ENCODE data around the gene NTF4. TPM values are rescaled to one million over a fixed set of nuclear protein-coding genes. Genes with fewer than 3 reads are reported as not detected.

The NTF4 gene, protein sequence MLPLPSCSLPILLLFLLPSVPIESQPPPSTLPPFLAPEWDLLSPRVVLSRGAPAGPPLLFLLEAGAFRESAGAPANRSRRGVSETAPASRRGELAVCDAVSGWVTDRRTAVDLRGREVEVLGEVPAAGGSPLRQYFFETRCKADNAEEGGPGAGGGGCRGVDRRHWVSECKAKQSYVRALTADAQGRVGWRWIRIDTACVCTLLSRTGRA
- polyA plus RNA-seq (2012; ENCODE audit: insufficient read depth, insufficient read length) = 1.8 TPM

DNA sequence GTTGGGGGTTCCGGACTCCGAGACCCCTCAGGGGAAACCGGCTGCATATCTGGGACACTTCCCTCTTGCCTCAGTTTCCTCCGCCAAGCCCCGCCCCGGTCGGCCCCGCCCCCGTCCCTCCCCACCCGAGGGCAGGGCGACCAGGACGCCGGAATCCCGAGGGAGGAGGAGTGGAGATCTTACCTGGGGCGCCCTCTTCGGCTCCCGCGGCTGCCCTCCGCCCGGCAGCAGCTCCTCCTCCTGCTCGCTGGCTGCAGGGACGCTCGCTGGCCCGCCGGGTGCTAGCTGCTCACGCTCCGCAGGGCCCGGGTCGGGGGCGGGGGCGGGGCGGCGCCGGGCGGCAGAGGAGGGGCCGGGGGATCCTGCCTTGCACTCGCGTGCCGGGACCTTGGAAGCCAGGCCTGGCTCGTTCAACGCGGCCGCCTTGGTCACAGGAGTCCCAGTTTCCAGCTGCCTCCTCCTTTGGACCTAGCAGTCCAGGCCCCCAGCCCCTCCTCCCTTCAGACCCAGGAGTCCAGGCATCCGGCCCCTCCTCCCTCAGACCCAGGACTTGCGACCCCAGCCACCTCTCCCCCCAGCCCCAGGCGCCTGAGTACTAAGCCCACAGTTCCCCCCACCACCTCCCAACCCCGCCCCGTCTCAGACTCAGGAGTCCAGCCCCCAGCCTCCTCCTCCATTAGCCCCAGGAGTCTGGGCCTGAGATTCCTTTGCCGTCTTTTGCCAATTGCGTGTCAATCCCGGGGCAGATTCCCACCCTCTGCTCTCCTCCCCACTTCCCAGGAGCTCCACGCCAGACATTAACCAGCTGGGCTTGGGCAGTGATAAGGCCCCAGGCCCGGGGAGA lies at the start of gene NTF4:
NTF4 (minus strand) TSS at position 51 of the 844 bp plus-strand sequence. CDS start 2,821 bp downstream, outside the sequence.
- H3K4me3 ChIP-seq (ENCODE audit: low read length) = no peak within 1 kb of the TSS
- DNase-seq (ENCODE audit: low read depth, low spot score) = no peak

DNA sequence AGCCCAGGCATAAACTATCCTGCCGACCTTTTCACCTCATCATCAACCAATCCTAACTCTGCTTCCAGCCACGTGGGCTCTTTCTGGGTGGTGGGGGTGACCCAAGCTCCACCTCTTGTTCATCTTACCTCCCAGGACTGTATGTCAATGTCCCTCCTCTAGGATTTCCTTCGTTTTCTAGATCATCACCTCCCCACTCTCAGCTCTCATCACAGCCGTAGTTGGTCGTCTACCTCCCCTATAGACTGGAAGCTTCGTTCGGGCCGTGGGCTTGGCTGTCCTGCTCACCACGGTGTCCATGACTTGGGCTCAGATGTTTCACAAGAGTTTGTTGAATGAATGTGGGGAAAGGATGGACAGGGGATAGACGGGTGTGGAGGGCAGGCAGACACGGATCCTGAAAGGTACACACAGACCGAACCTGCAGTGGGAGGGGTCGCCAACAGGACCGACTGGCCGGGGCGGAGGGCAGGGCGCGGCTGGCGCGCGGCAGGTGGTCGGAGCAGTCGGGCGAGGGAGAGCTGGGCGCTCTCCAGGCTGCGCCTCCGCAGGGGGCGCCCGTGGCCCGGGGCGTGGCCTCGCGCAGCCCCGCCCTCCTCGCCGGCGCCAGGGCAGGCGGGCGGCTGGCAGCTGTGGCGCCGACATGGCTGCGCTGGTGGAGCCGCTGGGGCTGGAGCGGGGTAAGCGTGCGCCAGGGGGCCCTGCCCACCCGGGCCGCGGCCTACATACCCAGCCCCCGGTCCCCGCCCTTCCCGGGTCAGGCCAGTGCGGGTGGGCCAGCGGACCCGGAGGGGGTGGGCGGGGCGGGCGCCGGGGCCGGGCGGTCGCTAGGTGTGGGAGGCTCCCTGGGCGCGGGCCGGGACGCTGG lies 49.4 kb upstream of the NTF4 start, which contains the start of gene LIN7B:
LIN7B (plus strand) TSS at position 609 of the 868 bp plus-strand sequence; CDS start at position 644, 35 bp downstream.
- DNase-seq (ENCODE audit: low read depth, low spot score) = peak; percentile 50
- H3K4me3 ChIP-seq (ENCODE audit: low read length) = peak within 1 kb of the TSS; percentile 65

DNA sequence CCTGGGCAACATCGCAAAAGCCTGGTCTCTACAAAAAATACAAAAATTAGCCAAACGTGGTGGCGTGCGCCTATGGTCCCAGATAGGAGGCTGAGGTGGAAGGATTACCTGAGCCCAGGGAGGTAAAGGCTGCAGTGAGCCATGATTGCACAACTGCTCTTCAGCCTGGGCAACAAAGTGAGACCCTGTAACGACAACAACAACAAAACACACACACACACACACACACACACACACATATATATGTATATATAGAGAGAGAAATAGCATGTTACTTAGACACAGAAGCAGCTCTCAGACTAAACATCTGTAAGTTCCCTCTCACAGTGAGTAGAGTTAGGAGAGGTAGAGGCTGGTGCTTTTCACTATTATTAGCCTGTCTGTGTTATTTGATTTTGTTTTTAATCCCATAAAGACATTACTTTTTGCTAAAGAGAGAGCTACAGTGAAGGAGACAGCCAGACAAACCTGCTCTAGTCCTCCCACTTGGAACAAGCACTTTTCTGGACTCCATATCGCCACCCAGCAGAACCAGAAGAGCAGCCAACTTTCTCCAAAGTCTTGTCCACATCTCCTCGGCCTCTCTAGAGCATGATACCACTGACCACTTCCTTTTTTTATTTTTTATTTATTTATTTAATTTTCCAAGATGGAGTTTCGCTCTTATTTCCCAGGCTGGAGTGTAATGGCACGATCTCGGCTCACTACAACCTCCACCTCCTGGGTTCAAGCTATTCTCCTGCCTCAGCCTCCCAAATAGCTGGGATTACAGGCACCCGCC lies 46.8 kb upstream of the NTF4 start:
- no peak overlapping the region for H3K4me3 ChIP-seq (ENCODE audit: low read length)
- DNase-seq (ENCODE audit: low read depth, low spot score) = no peak

DNA sequence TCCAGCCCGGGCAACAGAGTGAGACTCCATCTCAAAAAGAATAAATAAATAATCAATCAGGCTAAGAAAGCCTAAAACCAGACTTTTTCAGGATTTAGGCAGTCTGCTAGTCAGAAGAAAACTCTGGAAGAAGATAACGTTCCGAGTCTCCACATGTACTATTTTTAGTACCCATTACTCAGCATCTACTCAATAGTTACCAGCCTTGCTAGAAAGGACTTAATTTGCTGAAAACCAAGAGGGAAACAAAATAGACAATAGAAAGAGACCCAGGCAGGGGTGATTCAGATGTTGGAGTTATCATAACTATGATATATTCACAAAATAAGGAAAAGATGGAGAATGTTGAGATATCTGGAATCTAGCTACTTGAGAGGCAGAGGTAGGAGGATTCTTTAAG lies 45.9 kb upstream of the NTF4 start:
- no peak for DNase-seq (ENCODE audit: low read depth, low spot score)
- no peak overlapping the region for H3K4me3 ChIP-seq (ENCODE audit: low read length)

DNA sequence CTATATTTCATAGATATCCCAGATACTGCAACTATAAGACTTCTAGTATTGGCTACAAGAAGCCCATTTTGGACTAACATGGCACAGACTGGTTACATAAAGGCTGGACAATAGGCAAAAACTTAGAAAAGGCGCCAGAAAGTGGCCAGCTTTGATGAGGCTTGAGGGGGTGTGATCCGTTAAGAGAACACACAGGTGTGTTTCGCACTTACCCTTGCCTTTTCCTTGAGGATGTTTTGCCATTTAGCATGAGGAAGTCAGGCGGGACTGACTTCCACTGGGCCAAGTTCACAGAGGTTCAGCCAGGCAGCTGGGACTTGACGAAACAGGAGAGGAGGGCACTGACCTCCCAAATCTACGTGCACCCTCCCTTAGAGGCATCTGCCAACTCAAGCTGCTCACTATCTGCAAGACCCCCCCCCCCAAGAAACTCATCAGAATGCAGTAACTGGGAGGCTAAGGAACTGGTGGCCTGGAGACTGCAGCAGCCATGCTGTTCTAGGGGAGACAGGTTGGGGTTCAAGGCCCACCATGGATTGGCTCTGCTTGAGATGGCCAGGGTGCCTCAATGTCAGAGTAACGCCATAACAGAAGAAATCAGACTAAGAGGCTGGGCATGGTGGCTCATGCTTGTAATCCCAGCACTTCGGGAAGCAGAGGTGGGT lies 45.1 kb upstream of the NTF4 start:
- DNase-seq (ENCODE audit: low read depth, low spot score) = no peak
- no peak overlapping the region for H3K4me3 ChIP-seq (ENCODE audit: low read length)

DNA sequence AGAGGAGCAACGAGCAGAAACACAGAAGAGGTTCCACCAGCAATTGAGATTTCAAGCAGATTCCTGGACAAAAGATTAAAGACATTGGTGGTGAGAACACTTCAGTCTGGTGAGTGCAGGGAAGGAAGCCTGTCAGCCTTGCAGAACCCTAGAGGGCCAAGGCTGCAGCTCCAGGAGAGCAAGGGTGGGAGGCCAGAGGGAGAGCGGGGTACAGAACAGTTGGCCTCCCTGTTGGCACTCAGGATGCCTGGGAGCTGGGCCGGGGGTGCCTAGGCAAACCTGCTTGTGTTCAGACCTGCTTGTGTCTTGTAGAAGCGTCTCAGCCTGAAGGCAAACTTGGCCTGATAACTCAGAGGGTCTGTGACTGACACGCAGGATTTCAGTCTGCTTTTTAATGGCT lies 44.4 kb upstream of the NTF4 start:
- DNase-seq (ENCODE audit: low read depth, low spot score) = no peak
- no peak overlapping the region for H3K4me3 ChIP-seq (ENCODE audit: low read length)

DNA sequence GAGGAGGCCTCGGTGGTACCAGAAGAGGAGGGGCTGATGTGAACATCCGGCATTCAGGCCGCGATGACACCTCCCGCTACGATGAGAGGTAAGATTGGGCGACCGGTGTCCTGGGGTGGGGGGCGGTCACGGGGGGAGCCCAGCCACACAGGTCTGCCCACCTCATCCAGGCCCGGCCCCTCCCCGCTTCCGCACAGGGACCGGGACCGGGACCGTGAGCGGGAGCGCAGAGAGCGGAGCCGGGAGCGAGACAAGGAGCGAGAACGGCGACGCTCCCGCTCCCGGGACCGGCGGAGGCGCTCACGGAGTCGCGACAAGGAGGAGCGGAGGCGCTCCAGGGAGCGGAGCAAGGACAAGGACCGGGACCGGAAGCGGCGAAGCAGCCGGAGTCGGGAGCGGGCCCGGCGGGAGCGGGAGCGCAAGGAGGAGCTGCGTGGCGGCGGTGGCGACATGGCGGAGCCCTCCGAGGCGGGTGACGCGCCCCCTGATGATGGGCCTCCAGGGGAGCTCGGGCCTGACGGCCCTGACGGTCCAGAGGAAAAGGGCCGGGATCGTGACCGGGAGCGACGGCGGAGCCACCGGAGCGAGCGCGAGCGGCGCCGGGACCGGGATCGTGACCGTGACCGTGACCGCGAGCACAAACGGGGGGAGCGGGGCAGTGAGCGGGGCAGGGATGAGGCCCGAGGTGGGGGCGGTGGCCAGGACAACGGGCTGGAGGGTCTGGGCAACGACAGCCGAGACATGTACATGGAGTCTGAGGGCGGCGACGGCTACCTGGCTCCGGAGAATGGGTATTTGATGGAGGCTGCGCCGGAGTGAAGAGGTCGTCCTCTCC lies 43.2 kb upstream of the NTF4 start:
- no peak for DNase-seq (ENCODE audit: low read depth, low spot score)
- no peak overlapping the region for H3K4me3 ChIP-seq (ENCODE audit: low read length)

DNA sequence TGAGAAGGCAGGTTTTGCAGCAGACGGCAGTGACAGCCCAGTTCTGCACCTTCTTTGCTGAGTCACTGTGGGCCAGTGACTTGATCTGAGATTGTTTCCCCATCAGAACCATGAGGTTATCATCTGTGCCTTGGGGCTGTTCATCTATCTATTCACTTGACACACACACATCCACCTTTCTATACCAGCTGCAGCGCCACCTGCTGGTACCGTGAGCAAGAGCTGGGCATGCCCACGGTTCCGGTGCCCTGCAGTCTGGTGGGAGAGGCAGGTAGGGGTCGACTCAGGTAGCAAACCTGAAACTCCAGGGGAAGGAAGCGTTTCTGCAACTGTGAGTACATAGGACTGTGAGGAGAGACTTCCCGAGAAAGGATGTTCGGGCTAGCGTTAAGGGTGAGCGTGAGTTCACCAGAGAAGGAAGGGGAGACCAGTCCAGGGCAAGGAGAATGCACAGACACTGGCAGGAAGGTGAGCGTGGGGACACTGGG lies 42.1 kb upstream of the NTF4 start:
- no peak overlapping the region for H3K4me3 ChIP-seq (ENCODE audit: low read length)
- DNase-seq (ENCODE audit: low read depth, low spot score) = peak; percentile 48

DNA sequence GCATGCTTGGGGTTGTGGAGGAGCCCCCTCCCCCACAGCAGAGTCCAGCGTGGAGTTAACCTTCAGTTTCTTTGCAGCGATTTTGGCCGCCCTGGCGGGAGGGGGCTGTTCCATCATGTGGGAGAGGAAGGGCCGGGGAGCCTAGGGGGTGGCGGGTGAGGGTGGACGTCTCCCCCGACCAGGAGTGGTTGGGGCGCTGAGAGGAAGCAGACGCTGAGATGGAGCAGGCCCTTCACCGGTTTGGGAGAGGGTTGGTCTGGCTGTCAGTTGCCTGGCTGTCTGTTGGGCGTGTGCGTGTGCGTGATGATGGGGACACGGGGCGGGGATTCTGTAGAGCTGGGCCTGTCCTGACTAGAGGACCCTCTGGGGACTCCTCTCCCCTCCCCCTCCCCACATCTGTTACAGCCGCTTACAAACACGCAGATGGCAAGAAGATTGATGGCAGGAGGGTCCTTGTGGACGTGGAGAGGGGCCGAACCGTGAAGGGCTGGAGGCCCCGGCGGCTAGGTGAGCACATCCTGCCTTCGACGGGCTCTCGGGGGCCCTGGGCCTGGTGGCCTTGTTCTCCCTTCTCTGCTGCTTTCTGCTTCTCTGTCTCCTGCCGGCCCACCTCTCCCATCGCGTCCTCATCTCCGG lies 39.7 kb upstream of the NTF4 start:
- H3K4me3 ChIP-seq (ENCODE audit: low read length) = no peak overlapping the region
- no peak for DNase-seq (ENCODE audit: low read depth, low spot score)

DNA sequence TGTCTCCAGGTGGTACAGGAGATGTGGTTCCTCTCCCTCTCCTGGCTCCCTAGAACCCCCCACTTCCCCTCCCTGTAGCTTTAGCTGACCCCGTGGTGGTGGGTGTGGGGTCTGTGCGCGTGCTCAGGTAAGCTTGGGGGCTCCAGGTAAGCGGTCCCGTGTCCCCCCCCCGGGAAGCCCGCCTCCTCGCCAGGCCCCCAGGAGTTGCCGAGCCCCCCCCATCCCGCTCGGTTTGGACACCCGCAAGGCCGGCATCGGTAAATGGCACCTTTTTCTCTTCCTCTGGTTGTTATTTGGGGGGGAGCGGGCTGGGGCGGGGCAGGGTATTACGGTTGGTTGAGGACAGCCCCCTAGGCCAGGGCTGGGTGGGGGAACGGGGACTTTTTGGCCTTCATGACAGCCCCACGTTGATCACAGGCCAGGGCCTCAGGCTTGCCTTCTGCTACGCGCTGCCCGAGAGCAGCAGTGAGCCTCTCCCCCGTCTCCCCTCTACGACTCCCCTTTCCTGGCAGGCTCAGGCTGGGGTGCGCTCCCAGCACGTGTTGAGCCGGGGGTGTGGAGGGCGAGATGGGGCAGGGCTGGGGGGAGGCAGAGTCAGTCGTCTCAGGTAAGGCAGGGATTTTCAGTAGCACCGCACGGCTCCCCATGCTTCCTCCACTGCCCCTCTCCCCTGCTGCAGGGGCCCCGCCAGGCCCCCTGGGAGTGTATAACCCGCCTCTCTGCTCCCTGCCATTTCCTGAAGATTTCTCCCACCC lies 38.9 kb upstream of the NTF4 start:
- H3K4me3 ChIP-seq (ENCODE audit: low read length) = no peak overlapping the region
- DNase-seq (ENCODE audit: low read depth, low spot score) = peak; percentile 41

DNA sequence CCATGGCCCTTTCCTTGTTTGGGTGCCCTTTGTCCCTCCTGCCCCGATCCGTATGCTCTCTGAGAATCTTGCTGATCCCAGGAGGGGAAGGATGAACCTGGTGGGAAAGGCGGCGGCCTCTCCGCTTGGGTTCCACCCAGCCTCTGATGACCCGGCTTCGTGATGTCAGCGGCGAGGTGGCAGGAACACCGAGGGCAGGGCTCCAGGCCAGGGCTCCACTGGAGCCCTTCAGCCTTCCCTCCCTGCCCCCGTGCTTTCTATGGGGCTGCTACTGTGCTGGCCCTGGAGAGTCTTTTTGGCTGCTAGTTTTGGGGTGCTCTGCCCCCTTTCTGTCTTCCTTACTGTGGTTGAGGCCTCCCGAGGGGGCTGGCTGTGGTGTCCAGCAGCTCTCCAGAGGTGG lies 37.7 kb upstream of the NTF4 start:
- DNase-seq (ENCODE audit: low read depth, low spot score) = no peak
- H3K4me3 ChIP-seq (ENCODE audit: low read length) = no peak overlapping the region

DNA sequence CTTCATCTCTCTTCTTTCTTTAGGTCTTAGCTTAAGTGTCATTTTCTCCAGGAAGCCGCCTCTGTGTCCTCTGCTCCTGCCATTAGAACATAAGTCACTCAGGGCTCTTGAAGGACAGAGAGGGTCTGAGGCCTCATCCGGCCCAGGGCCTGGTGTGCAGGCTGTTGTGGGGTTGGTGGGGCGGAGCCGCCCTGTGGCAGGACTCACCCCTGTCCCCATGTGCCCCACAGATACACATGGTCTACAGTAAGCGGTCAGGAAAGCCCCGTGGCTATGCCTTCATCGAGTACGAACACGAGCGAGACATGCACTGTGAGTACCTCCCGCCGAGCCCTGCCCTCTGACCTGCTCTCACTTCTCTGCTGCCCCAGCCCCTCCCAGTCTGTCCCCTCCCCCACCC lies 36.5 kb upstream of the NTF4 start:
- no peak for DNase-seq (ENCODE audit: low read depth, low spot score)
- H3K4me3 ChIP-seq (ENCODE audit: low read length) = no peak overlapping the region

DNA sequence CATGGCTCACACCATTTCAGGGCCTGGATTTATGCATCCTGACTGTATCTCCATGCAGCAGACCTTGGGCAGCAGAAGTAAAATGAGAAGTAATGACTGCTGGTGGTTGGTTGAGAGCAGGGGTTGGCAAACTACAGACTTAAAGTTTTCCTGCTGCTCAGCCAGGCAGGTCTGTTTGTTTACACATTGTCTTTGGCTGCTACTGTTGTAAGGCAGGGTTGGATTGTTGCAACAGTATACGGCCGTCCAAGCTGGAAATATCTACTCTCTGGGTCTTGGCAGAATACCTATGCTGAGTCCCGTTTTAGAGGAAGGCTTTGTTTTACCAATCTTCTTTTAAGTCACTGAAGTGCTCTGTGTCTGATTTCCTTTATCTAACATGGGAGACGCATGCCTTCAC lies 34.2 kb upstream of the NTF4 start:
- no peak for DNase-seq (ENCODE audit: low read depth, low spot score)
- no peak overlapping the region for H3K4me3 ChIP-seq (ENCODE audit: low read length)

DNA sequence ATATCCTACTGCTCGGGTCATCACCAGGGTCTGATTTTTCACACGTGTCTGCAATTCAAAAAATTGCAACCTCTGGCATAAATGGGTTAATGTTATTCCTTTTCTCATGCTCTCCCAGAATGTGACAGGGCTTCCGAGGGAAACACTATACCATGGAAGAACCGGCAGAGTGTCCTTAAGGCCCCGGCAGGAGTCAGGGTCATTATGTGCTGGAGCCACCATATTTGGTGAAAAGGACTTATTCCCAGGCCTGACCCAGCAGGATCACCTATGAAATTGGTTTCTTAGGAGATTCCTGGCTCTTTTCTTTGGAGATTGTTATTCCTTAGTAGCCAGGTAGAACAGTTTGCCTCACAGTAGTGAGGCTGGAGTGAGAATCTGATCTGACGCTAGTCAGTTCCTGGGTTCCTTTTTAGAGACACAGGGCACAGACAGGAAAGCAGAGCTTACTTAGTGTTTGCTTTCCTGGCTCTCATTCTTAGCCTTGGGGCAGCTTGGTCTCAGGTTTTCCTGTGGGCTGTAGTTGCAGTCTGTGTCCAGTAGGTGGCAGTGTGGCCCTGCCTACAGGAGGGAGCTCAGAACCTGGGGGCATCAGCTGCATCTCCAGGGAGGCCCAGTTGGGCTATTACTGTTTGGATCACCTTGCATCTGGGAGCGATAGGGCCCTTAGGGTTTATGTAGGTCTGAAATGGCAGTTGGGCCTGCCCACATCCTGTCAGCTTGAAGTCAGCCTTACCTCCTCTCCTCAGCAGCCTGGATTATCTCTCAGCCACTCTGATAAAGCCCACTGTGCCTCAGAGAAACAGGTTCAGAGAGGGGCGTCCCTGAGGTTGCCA lies 33.1 kb upstream of the NTF4 start:
- peak; percentile 97 for DNase-seq (ENCODE audit: low read depth, low spot score)
- H3K4me3 ChIP-seq (ENCODE audit: low read length) = peak overlapping the region; percentile 24

All from Jurkat, Clone E6-1 (cell line).